VCaP (cell line): ENCODE data around the gene COPS7A.
A peak's percentile ranks its signal among the peaks of the same experiment; 100 is the strongest.
"Not testable (repeated sequence)": the region's sequence is repeated elsewhere in the genome, so short reads cannot be mapped to it uniquely, and the experiment has no call there.

Source experiments
- H3K27ac ChIP-seq: fragments of 450-650 bp; 2 replicates; pipeline ENCODE4 v1.5.1; 2017
- TF ChIP-seq, protein P1 (sequence below): fragments of 450-650 bp; conservative IDR thresholded peaks from 2 replicates; pipeline ENCODE4 v1.5.1; 2017; ENCODE audit warnings: mild to moderate bottlenecking, moderate library complexity

The COPS7A gene

DNA sequence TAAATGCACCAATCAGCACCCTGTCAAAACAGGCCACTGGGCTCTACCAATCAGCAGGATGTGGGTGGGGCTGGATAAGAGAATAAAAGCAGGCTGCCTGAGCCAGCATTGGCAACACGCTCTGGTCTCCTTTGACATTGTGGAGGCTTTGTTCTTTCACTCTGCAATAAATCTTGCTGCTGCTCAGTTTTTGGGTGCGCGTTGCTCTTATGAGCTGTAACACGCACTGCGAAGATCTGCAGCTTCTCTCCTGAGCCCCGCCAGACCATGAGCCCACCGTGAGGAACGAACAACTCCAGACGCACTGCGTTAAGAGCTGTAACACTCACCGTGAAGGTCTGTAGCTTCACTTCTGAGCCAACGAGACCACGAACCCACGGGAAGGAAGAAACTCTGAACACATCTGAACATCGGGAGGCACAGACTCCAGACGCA, 14.9 kb upstream of the COPS7A start:
- TF ChIP-seq, protein P1, sequence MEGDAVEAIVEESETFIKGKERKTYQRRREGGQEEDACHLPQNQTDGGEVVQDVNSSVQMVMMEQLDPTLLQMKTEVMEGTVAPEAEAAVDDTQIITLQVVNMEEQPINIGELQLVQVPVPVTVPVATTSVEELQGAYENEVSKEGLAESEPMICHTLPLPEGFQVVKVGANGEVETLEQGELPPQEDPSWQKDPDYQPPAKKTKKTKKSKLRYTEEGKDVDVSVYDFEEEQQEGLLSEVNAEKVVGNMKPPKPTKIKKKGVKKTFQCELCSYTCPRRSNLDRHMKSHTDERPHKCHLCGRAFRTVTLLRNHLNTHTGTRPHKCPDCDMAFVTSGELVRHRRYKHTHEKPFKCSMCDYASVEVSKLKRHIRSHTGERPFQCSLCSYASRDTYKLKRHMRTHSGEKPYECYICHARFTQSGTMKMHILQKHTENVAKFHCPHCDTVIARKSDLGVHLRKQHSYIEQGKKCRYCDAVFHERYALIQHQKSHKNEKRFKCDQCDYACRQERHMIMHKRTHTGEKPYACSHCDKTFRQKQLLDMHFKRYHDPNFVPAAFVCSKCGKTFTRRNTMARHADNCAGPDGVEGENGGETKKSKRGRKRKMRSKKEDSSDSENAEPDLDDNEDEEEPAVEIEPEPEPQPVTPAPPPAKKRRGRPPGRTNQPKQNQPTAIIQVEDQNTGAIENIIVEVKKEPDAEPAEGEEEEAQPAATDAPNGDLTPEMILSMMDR: no peak
- H3K27ac ChIP-seq: no peak overlapping the region

DNA sequence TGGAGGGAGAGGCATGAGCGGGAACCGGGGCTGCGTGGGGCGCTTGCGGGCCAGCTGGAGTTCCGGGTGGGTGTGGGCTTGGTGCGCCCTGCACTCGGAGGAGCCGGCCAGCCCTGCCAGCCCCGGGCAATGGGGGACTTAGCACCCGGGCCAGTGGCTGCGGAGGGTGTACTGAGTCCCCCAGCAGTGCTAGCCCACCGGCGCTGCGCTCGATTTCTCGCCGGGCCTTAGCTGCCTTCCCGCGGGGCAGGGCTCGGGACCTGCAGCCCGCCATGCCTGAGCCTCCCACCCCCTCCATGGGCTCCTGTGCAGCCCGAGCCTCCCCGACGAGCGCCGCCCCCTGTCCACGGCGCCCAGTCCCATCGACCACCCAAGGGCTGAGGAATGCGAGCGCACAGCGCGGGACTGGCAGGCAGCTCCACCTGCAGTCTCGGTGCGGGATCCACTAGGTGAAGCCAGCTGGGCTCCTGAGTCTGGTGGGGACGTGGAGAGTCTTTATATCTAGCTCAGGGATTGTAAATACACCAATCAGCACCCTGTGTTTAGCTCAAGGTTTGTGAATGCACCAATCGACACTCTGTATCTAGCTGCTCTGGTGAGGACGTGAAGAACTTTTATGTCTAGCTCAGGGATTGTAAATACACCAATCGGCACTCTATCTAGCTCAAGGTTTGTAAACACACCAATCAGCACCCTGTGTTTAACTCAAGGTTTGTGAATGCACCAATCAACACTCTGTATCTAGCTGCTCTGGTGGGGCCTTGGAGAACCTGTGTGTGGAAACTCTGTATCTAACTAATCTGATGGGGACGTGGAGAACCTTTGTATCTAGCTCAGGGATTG, 7.6 kb upstream of the COPS7A start:
- not testable (repeated sequence) for H3K27ac ChIP-seq

DNA sequence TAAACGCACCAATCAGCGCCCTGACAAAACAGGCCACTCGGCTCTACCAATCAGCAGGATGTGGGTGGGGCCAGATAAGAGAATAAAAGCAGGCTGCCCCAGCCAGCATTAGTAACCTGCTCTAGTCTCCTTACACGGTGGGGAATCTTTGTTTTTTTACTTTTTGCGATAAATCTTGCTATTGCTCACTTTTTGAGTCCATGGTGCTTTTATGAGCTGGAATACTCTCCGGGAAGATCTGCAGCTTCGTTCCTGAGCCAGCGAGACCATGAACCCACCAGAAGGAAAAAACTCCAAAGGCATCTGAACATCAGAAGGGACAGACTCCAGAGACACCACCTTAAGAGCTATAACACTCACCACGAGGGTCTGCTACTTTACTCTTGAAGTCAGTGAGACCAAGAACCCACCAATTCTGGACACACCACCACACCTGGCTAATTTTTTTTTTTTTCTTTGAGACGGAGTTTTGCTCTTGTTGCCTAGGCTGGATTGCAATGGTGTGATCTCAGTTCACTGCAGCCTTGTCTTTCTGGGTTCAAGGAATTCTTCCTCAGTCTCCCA, 6.9 kb upstream of the COPS7A start:
- no peak overlapping the region for H3K27ac ChIP-seq
- TF ChIP-seq, protein P1: no peak

DNA sequence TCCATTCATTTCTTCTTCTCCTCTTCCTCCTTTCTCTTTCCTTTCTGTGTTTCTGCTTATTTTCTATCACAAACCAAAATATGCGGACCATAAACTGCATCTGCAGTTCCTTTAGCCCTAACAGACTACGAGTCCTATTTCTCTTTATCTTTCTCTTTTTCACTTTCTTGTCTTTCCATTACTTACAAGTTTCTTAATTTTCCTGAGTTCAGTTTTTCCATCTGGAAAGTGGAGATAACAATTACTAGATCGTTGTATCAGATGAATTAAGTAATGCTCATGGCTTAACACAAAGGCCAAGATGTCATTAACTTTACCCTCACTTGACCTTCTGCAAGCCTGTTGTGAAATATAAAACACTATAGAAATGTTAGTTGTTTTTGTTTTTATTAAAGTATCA, 983 bp upstream of the COPS7A start:
- TF ChIP-seq, protein P1: no peak
- no peak overlapping the region for H3K27ac ChIP-seq

DNA sequence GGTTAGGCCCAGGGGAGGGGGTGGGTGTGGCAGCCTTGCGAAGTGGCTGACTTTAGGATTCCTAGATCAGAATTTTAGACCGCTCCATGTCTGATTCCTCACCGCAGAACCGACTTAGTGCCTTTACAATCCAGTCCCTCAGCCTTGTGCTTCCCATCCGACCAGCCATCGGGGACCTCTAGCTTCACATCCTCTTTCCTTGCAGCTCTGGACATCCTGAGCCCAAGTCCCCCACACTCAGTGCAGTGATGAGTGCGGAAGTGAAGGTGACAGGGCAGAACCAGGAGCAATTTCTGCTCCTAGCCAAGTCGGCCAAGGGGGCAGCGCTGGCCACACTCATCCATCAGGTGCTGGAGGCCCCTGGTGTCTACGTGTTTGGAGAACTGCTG, 557 bp downstream of the COPS7A start:
- peak overlapping the region; percentile 79 for H3K27ac ChIP-seq
- TF ChIP-seq, protein P1: no peak

DNA sequence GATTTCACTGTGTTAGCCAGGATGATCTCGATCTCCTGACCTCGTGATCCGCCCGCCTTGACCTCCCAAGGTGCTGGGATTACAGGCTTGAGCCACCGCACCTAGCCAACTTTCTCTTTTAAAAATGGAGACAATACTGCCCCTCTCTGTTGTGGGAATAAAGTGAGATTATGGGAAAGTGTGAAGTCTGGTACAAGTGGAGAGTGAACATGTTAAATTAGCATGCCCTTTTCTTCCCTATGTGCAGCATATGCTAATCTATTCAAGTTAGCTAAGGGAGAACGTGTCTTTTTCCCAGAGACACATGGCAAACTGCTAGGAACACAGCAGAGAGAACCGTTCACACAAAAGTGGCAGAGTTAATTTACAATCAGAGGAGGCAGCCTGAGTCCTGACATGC, 1.5 kb downstream of the COPS7A start:
- peak overlapping the region; percentile 79; the same call in 1 of the 2 replicates for H3K27ac ChIP-seq
- TF ChIP-seq, protein P1: no peak

DNA sequence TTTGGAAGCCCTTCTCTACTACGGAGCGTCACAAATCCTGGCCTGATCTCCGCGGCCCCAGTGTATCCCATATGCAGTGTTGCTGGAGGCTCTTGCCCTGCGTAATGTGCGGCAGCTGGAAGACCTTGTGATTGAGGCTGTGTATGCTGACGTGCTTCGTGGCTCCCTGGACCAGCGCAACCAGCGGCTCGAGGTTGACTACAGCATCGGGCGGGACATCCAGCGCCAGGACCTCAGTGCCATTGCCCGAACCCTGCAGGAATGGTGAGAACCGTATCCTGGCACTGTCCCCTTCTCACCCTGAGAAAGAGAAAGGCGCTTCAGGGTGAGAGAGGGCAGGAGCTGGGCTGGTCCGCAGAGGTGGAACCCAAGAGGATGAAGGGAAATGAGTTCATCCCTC, 5.3 kb downstream of the COPS7A start:
- TF ChIP-seq, protein P1: no peak

DNA sequence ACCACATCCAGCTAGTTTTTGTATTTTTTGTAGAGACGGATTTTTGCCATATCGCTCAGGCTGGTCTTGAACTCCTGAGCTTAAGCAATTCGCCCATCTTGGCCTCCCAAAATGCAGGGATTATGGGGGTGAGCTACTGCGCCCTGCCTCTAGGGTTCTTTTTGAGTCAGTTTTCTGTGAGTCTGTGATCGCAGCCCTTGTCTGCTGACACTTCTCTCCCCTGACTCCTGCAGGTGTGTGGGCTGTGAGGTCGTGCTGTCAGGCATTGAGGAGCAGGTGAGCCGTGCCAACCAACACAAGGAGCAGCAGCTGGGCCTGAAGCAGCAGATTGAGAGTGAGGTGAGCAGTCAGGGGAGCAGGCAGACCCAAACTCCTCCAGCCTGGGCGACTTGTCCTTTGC, 6.3 kb downstream of the COPS7A start:
- TF ChIP-seq, protein P1: no peak
- 0 out of 2 replicates have a peak overlapping the region, but pooled peaks have one; percentile 4 for H3K27ac ChIP-seq

More for the DNA sequence above, 5.3 kb downstream of the COPS7A start:
- no peak overlapping the region for H3K27ac ChIP-seq
